GM08714 (cell line): ENCODE data around the gene TCF4.

Experiments used
- H3K4me3 ChIP-seq: fragments of 200-500 bp; sonication (Bioruptor generic); 2 replicates; pipeline ENCODE4 v1.5.1; 2014; ENCODE audit warnings: mild to moderate bottlenecking, low read length, inconsistent platforms
- ZNF274 ChIP-seq: IDR thresholded peaks from 2 replicates; pipeline ENCODE4 v1.6.1; 2012; ENCODE audit warnings: mild to moderate bottlenecking, low read depth, low read length

TCF4 gene

DNA sequence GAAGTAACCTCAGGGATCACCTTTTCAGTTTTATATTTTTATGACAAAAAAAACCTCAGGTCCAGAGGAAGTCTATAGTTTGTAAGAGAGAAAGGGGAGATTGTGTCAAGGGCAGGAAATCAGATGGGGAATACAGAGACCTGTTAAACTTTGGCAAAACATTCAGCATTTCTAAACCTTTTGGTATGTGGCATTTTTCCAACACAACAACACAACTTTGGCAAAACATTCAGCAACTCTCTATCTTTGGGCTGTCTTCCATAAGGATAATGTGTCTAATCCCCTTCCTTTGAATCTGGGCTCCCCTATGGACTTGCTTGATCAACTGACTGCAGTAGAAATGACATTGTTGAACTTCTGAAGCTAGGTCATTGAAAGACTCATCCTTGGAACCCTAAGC is 408.2 kb downstream of the TCF4 start:
- H3K4me3 ChIP-seq = no peak overlapping the region

DNA sequence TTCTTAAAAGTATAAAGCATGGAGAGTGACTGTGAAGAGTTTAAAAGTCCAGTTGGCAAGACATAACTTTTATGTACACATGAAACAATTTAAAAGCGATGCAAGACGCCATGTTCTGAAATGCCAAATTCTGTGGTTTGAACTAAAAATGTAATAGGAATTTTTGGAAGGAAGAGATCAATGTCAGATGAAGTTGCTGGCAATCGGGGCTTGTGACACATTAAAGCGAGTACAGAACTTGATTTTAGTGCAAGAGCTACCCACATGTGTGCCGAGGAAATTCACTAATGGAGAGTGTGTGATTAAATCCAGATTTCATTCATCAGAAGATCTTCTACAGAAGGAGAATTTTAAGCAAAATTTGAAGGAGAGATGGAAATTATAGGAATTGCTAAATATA is 408.6 kb downstream of the TCF4 start:
- TF ChIP-seq ZNF274 = no peak
- H3K4me3 ChIP-seq = no peak overlapping the region

More for the DNA sequence above, 408.2 kb downstream of the TCF4 start:
- no peak for TF ChIP-seq ZNF274

DNA sequence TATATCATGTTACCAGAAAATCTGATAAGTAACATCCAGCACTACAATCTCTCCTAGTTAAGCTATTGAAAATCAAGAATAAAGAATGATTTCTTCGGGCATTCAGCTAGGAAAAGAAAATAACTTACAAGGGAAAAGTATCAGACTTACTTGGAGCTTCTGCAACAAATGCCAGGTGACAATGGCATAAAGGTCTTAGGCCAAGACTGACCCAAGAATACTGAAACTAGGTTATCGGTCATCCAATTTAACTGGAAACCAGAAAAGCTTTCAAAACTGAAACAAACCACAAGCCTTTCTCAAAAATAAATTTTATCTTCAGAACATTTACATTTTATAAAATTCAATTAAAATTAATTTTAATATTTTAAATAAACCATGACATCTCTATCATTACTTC is 414.7 kb downstream of the TCF4 start:
- TF ChIP-seq ZNF274 = no peak
- H3K4me3 ChIP-seq = no peak overlapping the region
